ENCODE results near the gene PDCD4.
"Not testable (repeated sequence)": the region's sequence is repeated elsewhere in the genome, so short reads cannot be mapped to it uniquely, and the experiment has no call there.

The PDCD4 gene

GRCh38 chr10:110861476-110861875, 10.3 kb upstream of the PDCD4 start:
- DNase-seq (ENCODE audit: low spot score) = no peak

- DNase-seq (ENCODE audit: low spot score) = no peak
These were observed 9.6 kb upstream of the PDCD4 start for GRCh38 chr10:110861930-110862649.

GRCh38 chr10:110862961-110863360, 8.8 kb upstream of the PDCD4 start:
- no peak for DNase-seq (ENCODE audit: low spot score)

- no peak for DNase-seq (ENCODE audit: low spot score)
These were observed 8.4 kb upstream of the PDCD4 start for GRCh38 chr10:110863361-110863760.

DNA sequence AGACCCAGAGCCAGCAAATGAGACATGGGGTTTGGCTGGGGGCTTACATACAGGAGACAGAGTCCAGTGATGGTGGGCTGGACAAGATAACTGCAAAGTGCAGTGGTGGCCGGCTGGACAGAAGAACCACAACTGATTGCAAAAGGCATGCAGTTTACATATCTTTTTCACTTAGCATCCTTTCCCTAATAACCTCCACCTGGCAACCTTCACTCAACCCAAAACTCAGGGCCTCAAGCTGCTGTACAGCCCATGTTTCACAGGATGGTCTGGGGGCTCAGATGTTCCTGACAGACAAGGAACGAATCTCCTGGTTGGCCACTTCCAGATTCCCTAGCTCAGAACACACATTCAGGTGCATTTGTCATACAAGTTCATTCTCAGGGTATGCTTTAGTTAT, 7.8 kb upstream of the PDCD4 start:
- no peak for DNase-seq (ENCODE audit: low spot score)

GRCh38 chr10:110864662-110865140, 7.0 kb upstream of the PDCD4 start:
- DNase-seq (ENCODE audit: low spot score) = no peak

DNA sequence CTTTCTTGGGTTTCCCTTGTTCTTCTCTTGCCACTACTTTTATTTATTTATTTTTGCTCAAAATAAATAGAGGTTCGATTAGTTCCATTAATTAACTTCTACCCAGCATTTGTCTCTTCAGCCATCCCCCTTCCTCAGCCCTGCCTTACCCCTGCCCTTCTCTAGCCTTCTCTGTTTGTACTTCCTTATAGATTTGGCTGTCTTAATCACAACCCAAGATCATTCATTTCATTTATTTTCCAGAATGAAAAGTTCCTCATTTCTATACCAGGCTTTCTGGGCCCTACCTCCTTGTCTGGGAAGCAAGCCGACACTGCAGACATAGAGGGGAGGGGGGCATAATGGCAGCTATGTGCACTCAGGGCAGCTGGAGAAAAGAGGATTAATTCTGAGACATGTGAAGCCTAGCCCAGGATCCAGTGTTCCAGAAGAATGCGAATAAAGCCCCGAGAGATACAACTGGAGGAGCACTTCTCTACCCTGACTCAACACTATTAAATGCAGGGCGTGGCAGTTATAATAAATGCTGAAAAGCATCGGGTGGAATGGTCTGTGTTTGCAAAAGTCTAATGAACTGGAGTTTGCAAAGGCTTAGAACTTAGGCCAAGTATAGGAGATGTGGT, 6.4 kb upstream of the PDCD4 start:
- DNase-seq (ENCODE audit: low spot score) = peak; percentile 43

- DNase-seq (ENCODE audit: low spot score) = peak; percentile 29
These were observed 5.8 kb upstream of the PDCD4 start for GRCh38 chr10:110865809-110866482.

- not testable (repeated sequence) for DNase-seq (ENCODE audit: low spot score)
These were observed 4.5 kb upstream of the PDCD4 start for GRCh38 chr10:110867011-110867806.

- DNase-seq (ENCODE audit: low spot score) = no peak
These were observed 3.8 kb upstream of the PDCD4 start for GRCh38 chr10:110867807-110868465.

GRCh38 chr10:110868981-110869380, 2.7 kb upstream of the PDCD4 start:
- DNase-seq (ENCODE audit: low spot score) = no peak

DNA sequence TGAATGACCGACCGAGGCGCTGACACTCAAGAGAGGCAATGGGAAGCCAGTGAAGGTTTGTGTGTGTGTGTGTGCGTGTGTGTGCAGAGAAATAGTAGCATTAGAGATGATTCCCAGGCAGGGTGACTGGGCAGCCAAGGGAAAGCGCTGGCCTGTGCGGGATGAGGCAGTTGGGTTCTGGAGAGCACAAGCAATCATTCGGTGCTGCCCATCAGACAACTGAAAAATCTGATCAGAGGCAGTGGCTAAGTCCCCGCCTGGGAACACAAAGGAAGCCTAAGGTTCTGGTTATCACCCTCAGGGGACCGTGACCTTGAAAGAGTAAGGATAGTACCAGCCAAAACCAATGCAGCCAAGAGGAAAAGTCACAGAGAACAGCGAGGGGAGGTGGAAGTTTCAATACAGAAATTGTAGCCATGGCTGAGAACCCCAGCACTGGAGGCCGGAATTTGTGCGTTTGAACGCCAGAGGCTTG, 868 bp upstream of the PDCD4 start:
- no peak for DNase-seq (ENCODE audit: low spot score)

DNA sequence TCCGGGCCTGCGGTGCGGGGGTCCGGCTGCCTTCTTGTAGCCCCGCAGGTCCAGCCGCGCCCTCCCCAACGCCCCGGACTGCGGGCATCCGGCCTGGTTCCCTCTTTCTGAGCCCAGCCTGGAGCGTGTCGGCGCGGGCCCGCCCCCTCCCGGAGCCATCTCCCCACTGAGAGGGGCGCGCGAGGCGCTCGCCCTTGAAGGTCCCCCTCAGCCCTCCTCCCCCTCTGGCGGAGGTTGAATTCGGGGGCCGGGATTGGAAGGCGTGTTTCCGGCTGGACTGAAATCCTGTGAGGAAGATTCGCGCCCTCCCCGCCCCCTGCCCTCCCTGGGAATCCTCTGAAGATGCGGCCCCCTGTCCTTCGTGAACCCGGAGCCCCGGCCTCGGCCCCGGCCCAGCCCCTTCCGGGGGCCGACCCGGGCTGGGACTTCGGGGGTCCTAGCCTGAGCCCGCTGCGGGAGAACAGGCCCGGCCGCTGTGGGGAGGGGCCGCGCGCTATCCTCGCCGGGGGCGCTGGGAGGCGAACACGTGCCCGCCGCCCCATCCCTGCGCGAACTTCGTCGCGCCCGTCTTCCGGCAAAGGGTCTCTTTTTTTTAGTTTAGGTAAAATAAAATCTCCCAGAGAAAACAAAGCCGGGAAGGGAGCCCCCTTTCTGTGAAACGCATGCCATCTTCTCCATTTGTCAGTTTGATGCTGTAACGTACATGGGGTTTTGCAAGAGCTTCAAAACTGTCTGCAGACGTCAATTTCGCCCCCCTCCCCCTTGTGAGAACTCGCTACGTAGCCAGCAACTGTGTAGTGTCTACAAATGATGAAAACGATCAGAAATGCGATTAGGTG, 636 bp downstream of the PDCD4 start:
- DNase-seq (ENCODE audit: low spot score) = peak; percentile 39

GRCh38 chr10:110872984-110873923, 1.5 kb downstream of the PDCD4 start:
- DNase-seq (ENCODE audit: low spot score) = no peak

DNA sequence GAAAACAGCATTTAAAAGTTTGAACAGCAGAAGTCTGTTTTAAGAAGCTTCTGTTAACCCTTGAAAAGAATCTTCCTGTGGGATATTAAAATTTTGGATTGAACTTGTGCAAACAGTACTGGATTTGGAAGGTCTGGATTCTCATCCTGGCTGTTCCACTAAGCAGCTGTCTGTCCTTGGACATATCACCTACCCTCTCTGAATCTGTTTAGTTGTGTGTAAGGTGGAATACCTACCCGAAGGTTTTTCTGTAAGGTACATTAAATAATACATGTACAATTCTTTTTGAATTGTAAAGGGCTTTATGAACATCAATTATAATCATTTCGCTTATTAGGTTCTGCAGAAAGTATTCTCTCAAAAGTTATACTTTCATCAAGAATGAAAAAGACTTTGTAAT, 2.2 kb downstream of the PDCD4 start:
- no peak for DNase-seq (ENCODE audit: low spot score)

GRCh38 chr10:110876000-110876399, 4.3 kb downstream of the PDCD4 start:
- no peak for DNase-seq (ENCODE audit: low spot score)

DNA sequence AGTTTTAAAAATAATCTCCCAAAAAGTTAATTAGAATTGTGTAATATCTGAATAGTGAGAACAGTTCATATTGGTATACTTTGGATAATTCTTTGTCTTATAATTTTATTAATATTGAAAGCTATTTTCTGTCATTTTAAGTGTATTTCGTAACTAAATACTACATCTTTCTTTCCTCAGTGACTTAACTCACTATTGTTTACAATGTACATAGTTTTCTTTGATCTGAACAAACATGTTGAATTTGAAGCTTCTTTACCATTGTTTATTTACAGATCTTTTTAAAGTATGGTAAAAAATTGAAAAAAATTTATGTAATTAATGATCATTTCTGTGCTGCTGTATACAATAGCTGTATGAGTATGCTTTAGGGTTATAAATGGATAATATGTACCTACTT, 5.1 kb downstream of the PDCD4 start:
- DNase-seq (ENCODE audit: low spot score) = no peak

DNA sequence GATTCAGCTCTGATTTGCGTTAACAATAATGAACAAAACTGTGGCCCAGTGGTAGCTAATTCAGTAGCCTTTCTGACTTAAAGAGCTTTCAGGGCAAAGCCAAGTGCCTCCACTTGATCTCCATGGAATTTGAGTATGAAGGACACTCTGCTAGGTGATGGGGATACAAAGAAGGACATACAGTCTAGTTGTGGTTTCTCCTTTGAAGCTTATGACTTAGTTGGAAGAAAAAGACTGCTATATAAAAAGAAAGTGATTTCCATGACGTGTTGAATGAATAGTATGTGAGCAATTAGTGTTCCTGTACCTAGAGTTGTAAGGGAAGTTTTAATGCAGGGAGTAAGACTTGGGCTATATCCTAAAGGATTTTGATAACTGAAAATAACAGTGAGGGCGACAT, 8.3 kb downstream of the PDCD4 start:
- no peak for DNase-seq (ENCODE audit: low spot score)

DNA sequence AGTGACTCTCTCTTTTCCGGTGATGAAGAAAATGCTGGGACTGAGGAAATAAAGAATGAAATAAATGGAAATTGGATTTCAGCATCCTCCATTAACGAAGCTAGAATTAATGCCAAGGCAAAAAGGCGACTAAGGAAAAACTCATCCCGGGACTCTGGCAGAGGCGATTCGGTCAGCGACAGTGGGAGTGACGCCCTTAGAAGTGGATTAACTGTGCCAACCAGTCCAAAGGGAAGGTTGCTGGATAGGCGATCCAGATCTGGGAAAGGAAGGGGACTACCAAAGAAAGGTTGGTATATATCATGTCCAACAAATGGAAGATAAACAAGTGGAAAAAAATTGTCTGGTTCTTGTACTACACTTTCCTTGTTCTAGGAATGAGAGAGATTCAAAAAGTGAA, 9.5 kb downstream of the PDCD4 start:
- no peak for DNase-seq (ENCODE audit: low spot score)

DNA sequence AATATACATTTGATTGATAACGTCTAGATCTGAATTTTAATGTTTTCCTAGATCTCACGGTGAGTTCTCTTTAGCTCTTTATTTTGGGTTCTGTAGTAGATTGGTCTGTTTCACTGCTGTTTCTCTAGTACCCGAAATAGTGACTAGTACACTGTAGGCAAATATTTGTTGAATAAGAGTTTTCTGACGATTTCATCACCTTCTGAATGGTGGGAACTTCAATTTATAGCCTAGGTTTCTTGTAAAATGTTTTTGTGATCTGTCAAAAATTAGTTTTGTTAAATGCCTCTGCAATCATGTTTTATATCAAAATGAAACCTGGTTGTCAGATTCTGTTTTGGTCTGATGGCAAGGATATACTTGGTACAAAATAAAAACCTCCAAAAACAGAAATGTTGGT, 10.2 kb downstream of the PDCD4 start:
- no peak for DNase-seq (ENCODE audit: low spot score)
